Measurements from ENCODE around the gene SLC38A2. TPM values are rescaled to one million over a fixed set of nuclear protein-coding genes. Genes with fewer than 3 reads are reported as not detected.

The SLC38A2 gene
- polyA plus RNA-seq, 3 donors, result 39.5 to 114 (median 51.5) TPM

GRCh38 chr12:46367351-46368029 lies 5.1 kb downstream of the SLC38A2 start:
- 28 to 32% (median 32%) methylated on average over 5 of the region's 5 CpGs for WGBS, 3 donors
- H3K27ac ChIP-seq (ENCODE audit: low read depth, low read length), result no peak overlapping the region

- H3K27ac ChIP-seq (ENCODE audit: low read depth, low read length), result no peak overlapping the region
- WGBS, 3 donors, result 63 to 78% (median 68%) methylated on average over 5 of the region's 5 CpGs
These were observed 5.8 kb downstream of the SLC38A2 start for GRCh38 chr12:46366771-46367170.

- no peak overlapping the region for H3K27ac ChIP-seq (ENCODE audit: low read depth, low read length)
- 21 to 59% (median 55%) methylated on average over 2 of the region's 2 CpGs for WGBS, 3 donors
These were observed 6.6 kb downstream of the SLC38A2 start for GRCh38 chr12:46365951-46366379.

GRCh38 chr12:46364777-46365580 lies 7.6 kb downstream of the SLC38A2 start:
- WGBS, 3 donors, result 17 to 57% (median 51%) methylated on average over 3 of the region's 3 CpGs
- no peak overlapping the region for H3K27ac ChIP-seq (ENCODE audit: low read depth, low read length)

GRCh38 chr12:46364300-46364696 lies 8.3 kb downstream of the SLC38A2 start:
- H3K27ac ChIP-seq (ENCODE audit: low read depth, low read length), result no peak overlapping the region
- 56 to 84% (median 72%) methylated on average over 3 of the region's 3 CpGs for WGBS, 3 donors

- no peak overlapping the region for H3K27ac ChIP-seq (ENCODE audit: low read depth, low read length)
- 72 to 92% (median 88%) methylated on average over 9 of the region's 9 CpGs for WGBS, 3 donors
These were observed 8.8 kb downstream of the SLC38A2 start for GRCh38 chr12:46363582-46364299.

GRCh38 chr12:46362895-46363581 lies 9.5 kb downstream of the SLC38A2 start:
- no peak overlapping the region for H3K27ac ChIP-seq (ENCODE audit: low read depth, low read length)

GRCh38 chr12:46361667-46362034 lies 10.9 kb downstream of the SLC38A2 start:
- WGBS, 3 donors, result 85 to 93% (median 92%) methylated on average over 2 of the region's 2 CpGs
- H3K27ac ChIP-seq (ENCODE audit: low read depth, low read length), result no peak overlapping the region

More at GRCh38 chr12:46362895-46363581, 9.5 kb downstream of the SLC38A2 start:
- 33 to 48% (median 40%) methylated on average over 2 of the region's 2 CpGs for WGBS, 3 donors

- no peak overlapping the region for H3K27ac ChIP-seq (ENCODE audit: low read depth, low read length)
- 60 to 81% (median 76%) methylated on average over 2 of the region's 2 CpGs for WGBS, 3 donors
These were observed 11.5 kb downstream of the SLC38A2 start for GRCh38 chr12:46360908-46361666.

- H3K27ac ChIP-seq (ENCODE audit: low read depth, low read length), result no peak overlapping the region
- WGBS, 3 donors, result 88 to 91% (median 88%) methylated on average over 1 of the region's 1 CpG
These were observed 12.2 kb downstream of the SLC38A2 start for GRCh38 chr12:46360370-46360769.

- no peak overlapping the region for H3K27ac ChIP-seq (ENCODE audit: low read depth, low read length)
These were observed 12.8 kb downstream of the SLC38A2 start for GRCh38 chr12:46359667-46360280.

GRCh38 chr12:46358791-46359666 lies 13.5 kb downstream of the SLC38A2 start:
- H3K27ac ChIP-seq (ENCODE audit: low read depth, low read length), result no peak overlapping the region
- WGBS, 3 donors, result 91 to 94% (median 92%) methylated on average over 7 of the region's 7 CpGs

More at GRCh38 chr12:46359667-46360280, 12.8 kb downstream of the SLC38A2 start:
- 92 to 96% (median 94%) methylated on average over 4 of the region's 4 CpGs for WGBS, 3 donors

- H3K27ac ChIP-seq (ENCODE audit: low read depth, low read length), result no peak overlapping the region
These were observed 14.3 kb downstream of the SLC38A2 start for GRCh38 chr12:46358325-46358700.

- 31 to 50% (median 36%) methylated on average over 6 of the region's 6 CpGs for WGBS, 3 donors
These were observed 14.9 kb downstream of the SLC38A2 start for GRCh38 chr12:46357438-46358324.

GRCh38 chr12:46356655-46357437 lies 15.7 kb downstream of the SLC38A2 start:
- no peak overlapping the region for H3K27ac ChIP-seq (ENCODE audit: low read depth, low read length)
- 55 to 71% (median 71%) methylated on average over 5 of the region's 5 CpGs for WGBS, 3 donors

More at GRCh38 chr12:46357438-46358324, 14.9 kb downstream of the SLC38A2 start:
- H3K27ac ChIP-seq (ENCODE audit: low read depth, low read length), result no peak overlapping the region

All from adipose tissue (tissue), 3 donors.